ENCODE data around the gene PLEKHG3. TPM values are rescaled to one million over a fixed set of nuclear protein-coding genes. Genes with fewer than 3 reads are reported as not detected.

The PLEKHG3 gene
- total RNA-seq, 1 donor from 2014 or later: 9.4 TPM

DNA sequence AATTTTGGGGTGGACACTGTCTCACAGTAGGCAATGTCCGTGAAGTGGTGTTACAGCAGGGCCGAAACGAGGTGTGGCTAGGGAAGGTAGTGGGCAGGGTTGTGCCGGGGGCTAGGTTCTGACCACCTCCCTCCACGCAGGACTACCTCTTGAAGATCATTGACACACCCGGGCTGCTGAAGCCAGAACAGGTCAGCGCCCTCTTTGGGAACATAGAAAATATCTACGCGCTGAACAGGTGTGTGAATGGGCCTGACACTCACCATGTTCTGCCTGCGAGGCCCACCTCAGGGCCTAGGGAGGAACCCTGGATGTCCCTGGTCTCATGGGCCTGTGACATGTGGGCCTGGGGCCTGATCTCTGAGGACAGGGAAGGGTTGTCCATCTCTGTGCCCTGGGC, 24.6 kb downstream of the PLEKHG3 start:
- no peak for DNase-seq

DNA sequence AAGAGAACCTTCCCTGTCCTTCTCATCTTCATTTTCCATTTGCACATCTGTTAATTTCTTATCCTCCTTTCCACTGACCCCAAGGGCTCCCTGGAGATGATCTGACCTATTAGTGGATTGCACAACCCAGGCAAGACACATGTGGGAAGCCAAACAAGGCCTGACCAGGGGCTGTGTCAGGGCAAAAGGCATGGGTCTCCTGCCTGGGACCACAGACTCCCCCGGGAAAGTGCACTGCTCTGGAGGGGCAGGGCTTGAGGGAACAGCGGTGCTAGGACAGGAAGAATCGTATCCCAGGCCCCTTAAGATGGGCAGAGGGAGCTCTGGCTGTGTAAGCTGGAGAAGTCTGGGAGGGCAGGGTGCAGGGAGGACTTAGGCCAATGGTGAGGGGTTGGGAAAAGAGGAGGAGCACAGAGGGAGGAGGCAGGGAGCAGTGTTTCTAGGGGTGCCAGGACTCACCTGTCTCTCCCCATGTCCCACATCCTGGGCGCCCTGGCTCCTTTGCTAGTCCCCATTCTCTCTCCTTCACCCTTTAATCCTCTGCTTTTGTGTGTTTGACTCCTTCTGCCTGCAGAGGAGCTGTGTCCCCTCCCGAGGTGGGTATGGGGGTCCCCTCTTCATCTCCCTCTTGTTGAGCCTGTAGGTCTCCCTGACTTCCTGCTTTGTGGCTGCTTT, 25.3 kb downstream of the PLEKHG3 start:
- no peak for DNase-seq

DNA sequence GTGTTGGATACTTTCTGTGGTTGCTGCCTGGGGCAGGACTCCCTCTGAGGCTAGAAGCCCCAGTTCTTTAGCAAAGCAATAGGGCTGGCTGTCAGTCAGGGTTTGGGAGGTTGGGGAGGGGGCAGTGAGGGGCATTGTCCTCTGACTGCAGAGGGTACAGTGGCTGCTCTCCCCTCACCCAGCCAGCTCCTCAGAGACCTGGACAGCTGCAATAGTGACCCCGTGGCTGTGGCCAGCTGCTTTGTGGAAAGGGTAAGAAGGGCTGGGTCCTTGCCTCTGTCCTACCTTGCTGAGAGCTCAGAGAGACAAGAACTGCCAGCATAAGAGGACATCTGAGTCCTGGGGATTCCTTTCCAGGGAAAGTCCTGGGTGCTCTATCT, 25.8 kb downstream of the PLEKHG3 start:
- no peak for DNase-seq

DNA sequence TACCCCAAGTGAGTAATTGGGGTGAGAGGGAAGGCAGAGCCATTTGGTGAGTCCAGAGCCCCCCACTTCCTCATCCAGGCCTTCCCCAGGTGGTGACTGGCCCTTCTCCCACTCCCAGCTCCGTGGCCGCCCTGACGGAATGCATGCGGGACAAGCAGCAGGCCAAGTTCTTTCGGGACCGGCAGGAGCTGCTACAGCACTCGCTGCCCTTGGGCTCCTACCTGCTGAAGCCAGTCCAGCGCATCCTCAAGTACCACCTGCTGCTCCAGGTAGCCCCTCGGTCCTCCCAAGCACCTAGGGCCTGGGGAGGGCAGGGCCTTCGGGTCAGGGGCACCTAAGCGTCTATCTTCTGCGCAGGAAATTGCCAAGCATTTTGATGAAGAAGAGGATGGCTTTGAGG, 26.5 kb downstream of the PLEKHG3 start:
- DNase-seq: no peak

DNA sequence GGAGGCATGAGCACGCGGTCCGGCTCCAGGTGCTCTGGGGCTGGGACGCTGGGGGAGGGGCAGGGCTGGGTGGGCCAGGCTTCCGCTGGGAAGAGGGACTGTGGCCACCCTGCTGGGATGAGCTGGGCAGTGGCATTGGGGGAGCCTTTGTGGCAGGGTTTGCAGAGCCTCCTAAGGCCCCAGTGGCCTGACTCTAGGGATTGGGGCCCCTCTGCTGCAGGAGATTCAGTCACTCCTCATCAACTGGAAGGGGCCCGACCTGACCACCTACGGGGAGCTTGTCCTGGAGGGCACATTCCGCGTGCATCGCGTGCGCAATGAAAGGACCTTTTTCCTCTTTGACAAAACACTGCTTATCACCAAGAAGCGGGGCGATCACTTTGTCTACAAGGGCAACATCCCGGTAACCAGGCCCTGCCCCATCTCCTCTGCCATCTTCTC, 26.9 kb downstream of the PLEKHG3 start:
- DNase-seq: no peak

DNA sequence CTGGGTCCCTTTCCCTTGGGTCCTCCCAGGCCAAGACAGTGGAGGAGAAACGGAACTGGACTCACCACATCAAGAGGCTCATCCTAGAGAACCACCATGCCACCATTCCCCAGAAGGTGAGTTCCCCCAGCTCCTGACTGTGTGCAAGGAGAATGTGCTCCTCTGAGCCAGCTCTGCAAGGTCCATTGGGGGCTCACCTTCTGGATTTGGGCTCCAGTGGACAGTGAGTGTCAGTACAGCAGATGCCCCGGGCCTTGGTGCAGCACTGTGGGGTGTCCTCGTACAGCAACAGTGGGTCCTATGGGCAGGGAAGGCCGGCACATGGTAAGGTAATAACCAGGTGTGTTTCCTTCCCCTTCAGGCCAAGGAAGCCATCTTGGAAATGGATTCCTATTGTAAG, 27.8 kb downstream of the PLEKHG3 start:
- DNase-seq: no peak

DNA sequence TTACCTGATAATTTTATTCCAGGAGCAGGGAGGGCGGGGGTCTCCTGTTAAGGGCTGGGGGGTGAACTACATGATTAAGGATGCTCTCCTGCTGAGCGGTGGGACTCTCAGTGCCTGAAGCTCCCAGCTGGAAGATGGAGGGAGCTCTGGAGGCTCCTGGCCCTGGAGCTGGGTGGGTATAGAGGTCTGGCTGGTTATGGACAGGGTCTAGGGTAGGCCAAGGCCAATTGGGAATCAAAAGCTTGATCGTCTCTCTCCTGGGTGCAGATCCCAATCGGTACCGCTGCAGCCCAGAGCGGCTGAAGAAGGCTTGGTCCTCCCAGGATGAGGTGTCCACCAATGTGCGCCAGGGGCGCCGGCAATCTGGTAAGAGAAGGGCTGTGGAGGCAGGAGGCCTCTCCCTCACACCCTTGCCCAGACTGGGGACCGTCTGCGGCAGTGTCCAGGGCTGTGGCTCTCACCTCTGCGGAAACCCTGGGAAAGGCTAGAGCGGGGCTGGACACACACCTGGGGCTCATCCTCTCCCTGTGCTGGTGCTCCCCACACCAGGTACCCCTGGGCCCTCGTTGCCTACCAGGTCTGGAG, 28.4 kb downstream of the PLEKHG3 start:
- no peak for DNase-seq

DNA sequence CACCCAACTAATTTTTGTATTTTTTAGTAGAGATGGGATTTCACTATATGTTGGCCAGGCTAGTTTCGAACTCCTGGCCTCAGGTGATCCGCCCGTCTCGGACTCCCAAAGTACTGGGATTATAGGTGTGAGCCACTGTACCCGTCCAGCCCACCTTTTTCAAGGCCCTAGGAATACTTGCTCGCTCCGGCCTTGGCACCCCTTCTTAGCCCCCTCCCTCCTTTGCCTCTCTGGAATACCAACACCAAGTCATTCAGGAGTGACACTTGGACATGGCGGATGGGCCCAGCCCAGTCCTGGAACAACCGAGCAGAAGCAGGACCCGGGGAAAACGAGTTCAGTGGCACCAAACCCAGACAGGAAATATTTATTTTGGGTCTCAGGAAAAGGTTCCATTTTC, 29.1 kb downstream of the PLEKHG3 start:
- DNase-seq: no peak

DNA sequence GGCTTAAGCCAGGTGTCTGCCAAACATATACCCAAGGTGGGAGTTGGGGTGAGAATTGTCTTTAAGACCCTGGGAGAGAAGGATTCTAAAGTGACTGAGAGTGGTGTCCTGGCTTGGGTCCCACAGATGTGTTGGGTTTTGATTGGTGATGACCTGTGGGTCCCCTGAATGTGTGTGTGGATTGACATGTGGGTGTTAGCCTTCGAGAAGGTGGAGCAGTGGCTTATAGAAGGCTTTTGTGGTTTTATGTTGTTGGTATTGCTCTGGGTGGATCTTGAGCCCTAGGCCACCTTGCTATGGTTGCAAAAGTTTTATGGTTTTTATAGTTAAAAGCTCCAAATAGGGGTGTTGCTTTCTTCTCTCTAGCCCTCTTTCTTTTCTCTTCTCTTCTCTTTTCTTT, 29.7 kb downstream of the PLEKHG3 start:
- DNase-seq: no peak

DNA sequence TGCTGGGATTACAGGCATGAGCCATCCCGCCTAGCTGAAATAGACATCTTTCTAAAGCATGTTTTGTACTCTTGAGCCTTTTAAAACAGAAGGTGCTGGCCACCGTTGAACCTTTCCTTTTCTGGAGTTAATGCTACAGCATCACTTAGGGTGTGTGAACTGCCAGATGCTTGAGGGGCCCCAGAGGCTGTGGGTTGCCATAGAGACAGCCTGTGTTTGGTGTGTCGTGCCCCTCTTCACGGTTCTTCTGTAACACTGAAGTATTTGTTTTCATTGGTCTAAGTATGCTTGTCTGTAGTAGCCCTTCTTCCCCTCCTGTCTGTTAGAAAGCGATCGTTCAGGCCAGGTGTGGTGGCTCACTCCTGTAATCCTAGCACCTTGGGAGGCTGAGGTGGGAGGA, 30.8 kb downstream of the PLEKHG3 start:
- no peak for DNase-seq

DNA sequence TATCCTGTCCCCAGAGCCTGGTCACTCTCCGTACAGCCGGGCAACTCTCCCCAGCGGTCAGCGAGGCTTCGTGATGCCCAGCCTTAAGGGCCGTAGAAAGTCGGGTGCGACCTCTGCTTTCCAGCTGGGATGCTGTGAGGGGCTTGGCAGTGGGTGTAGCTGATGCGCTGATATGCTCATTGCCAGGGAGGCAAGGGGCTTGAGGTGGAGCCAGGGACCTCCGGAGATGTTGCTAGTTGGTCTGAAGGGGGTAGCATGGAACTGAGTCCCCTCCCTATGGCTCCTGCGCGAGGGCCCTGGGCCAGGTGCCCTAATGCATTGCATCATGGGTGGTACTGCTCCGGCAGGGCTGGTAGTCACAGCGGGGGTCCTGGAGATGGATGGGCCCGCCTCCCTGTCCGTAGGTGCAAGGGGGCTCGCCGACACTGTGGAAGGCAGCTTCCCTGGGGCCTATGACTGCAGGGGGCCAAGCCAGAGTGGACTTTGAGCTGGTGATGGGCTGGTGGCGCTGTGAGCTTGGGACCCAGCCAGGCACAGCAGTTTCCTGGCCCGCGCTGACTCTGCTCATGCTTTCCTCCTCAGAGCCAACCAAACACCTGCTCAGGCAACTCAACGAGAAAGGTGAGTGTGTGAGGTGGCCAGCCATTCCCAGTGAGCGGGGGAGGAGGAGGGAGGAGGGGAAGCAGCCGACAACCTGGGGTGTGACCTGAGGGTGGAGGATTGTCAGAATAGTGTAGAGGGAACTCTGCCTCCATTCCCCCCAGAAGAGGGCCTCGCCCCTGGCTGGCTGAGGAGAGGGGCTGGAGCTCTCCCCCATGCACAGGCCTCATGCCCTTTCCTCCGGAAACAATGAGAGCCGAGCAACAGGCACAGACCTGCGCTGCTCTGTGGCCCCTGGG, 32.3 kb downstream of the PLEKHG3 start:
- DNase-seq: no peak

DNA sequence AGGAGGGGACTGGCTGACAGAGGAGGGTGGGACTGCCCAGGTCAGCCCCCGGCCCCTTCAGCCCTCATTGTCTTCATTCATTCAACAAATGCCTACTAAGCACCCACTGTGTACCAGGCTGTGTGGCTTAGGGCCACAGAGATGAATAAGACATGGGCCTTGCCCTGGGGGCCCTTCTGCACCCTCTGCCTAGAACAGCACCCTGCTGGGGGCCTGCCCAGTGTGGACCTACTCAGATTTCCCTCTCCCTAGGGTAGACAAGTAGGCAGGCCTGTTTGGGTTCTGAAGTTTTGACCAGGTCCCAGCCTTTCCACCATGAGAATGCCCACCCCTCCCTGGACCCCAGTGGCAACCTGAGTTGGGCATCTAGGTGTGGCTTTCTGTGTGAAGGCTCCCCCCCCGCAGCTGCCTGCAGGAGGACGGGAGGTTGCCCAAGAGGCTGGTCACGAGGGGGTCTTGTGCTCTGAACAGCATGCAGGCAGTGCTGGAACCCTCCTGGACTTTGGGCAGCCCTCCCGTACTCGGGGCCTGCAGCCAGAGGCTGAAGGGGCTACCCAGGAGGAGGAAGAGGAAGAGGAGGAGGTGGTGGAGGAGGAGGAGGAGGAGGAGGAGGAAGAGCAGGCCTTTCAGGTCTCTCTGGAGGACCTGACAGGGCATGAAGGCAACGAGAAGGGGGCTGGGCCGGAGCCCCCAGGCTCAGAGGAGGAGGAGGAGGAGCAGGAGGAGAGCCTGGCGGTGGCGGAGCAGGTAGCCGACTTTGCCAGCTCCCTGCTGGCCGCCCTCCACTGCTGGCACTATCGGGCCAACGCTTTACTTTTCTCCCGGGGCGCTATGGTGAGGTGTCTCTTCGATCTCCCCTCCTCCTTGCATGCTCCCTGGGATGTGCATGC, 33.4 kb downstream of the PLEKHG3 start:
- no peak for DNase-seq

DNA sequence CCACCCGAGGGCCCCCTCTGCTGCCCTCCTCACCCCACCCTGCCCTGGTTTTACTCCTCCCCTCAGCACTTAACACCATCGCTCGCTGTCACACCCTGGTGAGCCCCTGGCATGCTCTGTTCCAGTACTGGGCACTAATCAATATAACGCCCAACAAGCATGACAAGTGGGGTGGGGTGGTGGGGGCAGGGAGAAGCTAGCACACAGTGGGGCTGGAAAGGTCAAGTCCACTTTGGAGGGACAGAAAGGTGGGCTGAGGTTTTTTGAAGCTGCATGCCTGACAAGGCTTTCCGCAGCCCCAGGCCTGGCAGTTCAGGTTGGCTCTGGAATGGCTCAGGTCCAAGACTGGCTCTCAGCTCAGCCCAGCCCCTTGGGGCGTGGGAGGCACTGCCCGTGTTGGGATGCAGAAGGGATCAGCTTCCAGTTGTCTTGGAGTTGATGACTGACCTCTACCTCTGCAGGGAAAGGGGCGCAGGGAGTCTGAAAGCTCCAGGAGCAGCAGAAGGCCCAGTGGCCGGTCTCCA, 34.1 kb downstream of the PLEKHG3 start:
- no peak for DNase-seq

DNA sequence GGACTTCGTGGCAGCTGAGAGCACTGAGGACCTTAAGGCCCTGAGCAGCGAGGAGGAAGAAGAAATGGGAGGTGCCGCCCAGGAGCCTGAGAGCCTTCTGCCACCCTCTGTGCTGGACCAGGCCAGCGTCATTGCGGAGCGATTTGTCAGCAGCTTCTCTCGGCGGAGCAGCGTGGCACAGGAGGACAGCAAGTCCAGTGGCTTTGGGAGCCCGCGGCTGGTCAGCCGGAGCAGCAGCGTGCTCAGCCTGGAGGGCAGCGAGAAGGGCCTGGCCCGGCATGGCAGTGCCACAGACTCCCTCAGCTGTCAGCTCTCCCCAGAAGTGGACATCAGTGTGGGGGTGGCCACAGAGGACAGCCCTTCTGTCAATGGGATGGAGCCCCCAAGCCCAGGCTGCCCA, 37.0 kb downstream of the PLEKHG3 start:
- no peak for DNase-seq

DNA sequence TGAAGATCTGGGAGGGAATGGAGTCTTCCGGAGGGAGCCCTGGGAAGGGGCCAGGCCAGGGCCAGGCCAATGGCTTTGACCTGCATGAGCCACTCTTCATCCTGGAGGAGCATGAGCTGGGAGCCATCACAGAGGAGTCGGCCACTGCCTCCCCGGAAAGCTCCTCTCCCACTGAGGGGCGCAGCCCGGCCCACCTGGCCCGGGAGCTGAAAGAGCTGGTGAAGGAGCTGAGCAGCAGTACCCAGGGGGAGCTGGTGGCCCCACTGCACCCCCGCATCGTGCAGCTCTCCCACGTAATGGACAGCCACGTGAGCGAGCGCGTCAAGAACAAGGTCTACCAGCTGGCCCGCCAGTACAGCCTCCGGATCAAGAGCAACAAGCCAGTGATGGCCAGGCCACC, 37.7 kb downstream of the PLEKHG3 start:
- DNase-seq: no peak

DNA sequence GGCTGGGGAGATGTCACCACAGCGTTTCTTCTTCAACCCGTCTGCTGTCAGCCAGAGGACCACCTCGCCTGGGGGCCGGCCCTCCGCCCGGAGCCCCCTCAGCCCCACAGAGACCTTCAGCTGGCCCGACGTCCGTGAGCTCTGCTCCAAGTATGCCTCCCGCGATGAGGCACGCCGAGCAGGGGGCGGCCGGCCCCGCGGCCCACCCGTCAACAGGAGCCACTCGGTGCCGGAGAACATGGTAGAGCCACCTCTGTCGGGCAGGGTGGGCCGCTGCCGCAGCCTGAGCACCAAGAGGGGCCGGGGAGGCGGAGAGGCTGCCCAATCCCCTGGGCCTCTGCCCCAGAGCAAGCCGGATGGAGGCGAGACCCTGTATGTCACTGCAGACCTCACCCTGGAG, 38.8 kb downstream of the PLEKHG3 start:
- no peak for DNase-seq

DNA sequence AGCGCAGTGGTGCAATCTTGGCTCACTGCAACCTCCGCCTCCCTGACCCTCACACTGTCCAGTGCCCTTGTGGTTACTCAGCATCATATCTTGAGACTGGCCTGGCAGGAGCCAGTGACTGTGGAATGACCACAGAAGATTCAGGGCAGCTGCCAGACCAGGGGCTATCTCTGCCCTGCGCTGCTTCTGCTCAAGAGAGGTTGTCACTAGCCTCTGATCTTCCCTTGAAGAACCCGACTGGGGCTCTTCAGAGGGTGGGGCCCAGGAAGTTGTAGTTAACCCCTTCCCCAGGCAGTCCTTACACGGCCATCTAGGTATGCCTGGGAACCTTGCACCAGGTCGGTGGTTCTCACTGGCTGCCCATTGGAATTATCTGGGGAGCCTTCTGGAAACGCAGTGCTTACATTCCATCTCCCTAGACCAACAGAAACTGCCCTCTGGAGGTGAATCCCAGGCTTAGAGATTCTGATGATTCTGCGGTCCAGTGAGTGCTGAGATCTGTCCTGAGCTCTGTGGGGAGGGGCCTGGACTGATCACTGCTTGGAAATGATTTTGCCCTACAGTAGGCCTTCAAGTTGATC, 41.4 kb downstream of the PLEKHG3 start:
- DNase-seq: no peak

DNA sequence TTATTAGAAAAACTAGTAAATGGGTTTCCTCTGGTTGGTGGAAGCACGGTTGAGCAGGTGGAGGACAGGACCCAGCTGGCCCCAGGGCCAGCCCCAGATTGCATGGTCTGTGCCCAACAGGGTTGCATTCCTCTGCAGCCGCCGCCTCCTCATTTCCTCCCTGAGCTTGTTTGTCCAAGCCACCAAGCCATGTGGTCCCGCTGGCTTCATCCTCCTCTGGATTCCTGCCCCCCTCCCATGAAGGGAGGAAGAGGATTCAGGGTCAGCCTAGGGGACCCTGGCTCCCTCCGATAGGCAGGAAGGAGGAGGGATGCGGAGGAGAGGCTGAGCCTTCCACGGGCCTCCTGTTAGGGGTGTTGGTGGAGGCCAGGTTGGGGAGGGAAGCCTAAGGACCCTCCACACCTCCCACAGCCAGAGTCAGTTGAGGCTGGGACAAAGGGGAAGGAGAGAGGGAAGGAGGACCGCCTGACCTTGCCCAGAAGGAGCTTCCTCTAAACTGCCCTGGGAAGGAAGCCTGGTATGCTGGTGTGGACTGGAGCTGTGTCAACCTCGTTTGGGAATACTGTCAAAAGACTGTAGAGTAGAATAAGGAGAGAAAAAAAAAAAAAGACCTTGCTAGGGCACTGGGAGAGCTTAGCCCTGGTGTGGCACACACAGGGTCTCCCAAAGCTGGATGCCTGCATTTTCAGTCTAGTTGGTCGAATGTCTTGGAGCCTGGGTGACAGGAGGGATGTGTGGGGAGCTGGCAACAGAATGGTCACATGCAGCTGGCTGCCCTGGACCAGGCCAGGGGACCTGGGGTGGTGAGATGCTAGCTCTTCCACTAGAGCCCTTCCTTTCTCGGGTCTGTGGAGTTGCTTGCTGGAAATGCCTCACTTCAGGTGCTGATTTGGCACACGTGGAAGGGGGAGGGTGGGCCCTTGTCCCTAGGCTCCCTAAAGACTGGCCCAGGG, 42.4 kb downstream of the PLEKHG3 start:
- no peak for DNase-seq

DNA sequence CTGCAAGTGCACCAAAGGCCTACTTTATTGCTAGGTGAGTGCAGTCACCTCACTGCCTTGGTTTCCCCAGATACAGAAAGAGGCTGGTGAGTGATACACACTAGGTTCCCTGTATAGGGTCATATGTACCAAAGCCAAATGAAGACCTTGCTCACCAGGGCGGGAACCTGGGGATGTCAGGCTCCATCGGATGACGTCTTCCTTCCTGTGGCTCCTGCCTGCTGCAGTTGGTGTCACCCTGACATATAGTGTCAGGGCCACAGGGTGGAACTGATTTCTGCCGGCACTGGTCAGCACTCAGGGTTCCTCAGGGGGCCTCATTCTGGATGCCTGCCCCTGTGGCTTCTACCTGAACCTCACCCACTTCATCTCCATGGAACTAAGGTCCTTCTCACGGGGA, 43.1 kb downstream of the PLEKHG3 start:
- DNase-seq: no peak

DNA sequence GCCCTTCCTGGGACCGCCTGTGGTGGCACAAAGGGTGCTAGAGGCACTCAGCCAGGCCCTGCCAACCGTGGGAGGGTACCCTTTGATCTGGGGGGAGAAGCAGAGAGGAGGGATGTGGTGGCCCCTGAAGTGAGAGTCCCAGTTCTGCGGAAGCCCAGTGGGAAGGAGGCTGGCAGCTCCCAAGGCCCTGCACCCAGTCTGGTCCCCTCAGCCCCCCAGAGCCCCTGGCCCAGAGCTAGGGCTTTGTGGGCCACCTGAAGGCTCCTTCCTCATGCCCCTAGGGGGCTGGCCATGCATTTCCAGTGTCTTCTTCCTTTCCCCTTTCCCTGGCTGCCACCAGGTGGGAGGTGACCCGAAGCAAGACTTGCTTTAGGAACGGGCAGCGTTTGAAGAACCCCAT, 44.3 kb downstream of the PLEKHG3 start:
- DNase-seq: no peak
